ENCODE measurements around the gene PAPPA. TPM values are rescaled to one million over a fixed set of nuclear protein-coding genes. Genes with fewer than 3 reads are reported as not detected.

Gene PAPPA
- total and polyA plus RNA-seq, 9 of the 15 experiments (the other 6 are each of a cell fraction or from before 2014, with no cell fraction given), result 0.06 to 0.18 (median 0.11) TPM

DNA sequence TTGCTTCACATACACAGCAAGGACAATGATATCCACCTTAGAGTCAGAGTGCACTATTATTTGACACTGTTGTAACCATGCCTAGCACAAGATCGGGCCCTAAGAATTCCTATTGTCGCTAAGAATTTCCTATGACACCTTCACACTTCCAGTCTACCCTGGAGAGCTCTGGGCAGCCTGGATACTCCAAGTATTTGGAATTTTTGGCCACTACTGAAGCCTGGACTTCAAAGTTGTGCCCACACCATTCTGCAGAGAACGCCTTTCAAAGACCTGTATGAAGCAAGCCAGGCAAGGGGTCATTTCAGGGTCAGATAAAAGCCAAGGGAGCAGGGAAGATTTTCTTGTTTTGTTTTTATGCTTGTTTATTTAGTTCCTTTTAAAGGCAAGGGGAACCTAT, 179.7 kb downstream of the PAPPA start:
- intact Hi-C loops (cut with micrococcal nuclease), result no loop called here
- TF ChIP-seq, protein P1, sequence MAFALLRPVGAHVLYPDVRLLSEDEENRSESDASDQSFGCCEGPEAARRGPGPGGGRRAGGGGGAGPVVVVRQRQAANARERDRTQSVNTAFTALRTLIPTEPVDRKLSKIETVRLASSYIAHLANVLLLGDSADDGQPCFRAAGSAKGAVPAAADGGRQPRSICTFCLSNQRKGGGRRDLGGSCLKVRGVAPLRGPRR (CRISPR knock-in tag; IDR thresholded peaks at IDR 0.05), result no peak
- TF ChIP-seq, protein P2, sequence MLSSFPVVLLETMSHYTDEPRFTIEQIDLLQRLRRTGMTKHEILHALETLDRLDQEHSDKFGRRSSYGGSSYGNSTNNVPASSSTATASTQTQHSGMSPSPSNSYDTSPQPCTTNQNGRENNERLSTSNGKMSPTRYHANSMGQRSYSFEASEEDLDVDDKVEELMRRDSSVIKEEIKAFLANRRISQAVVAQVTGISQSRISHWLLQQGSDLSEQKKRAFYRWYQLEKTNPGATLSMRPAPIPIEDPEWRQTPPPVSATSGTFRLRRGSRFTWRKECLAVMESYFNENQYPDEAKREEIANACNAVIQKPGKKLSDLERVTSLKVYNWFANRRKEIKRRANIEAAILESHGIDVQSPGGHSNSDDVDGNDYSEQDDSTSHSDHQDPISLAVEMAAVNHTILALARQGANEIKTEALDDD (IDR thresholded peaks at IDR 0.05), result no peak
- TF ChIP-seq HCFC1 (IDR thresholded peaks at IDR 0.05; ENCODE audit: low read depth, low read length), result no peak
- TF ChIP-seq, protein P3, sequence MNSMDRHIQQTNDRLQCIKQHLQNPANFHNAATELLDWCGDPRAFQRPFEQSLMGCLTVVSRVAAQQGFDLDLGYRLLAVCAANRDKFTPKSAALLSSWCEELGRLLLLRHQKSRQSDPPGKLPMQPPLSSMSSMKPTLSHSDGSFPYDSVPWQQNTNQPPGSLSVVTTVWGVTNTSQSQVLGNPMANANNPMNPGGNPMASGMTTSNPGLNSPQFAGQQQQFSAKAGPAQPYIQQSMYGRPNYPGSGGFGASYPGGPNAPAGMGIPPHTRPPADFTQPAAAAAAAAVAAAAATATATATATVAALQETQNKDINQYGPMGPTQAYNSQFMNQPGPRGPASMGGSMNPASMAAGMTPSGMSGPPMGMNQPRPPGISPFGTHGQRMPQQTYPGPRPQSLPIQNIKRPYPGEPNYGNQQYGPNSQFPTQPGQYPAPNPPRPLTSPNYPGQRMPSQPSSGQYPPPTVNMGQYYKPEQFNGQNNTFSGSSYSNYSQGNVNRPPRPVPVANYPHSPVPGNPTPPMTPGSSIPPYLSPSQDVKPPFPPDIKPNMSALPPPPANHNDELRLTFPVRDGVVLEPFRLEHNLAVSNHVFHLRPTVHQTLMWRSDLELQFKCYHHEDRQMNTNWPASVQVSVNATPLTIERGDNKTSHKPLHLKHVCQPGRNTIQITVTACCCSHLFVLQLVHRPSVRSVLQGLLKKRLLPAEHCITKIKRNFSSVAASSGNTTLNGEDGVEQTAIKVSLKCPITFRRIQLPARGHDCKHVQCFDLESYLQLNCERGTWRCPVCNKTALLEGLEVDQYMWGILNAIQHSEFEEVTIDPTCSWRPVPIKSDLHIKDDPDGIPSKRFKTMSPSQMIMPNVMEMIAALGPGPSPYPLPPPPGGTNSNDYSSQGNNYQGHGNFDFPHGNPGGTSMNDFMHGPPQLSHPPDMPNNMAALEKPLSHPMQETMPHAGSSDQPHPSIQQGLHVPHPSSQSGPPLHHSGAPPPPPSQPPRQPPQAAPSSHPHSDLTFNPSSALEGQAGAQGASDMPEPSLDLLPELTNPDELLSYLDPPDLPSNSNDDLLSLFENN (IDR thresholded peaks at IDR 0.05; ENCODE audit: low read depth in 2 of 2, low read length in 2 of 2), result no peak
- TF ChIP-seq PPARD (CRISPR knock-in tag; IDR thresholded peaks at IDR 0.05), result no peak
- no peak for TF ChIP-seq CREM (IDR thresholded peaks at IDR 0.05; ENCODE audit: low read depth)
- TF ChIP-seq CHCHD3 (CRISPR knock-in tag; IDR thresholded peaks at IDR 0.05), result no peak
- no peak for TF ChIP-seq BRCA1 (IDR thresholded peaks at IDR 0.05)
- TF ChIP-seq BRCA1 (CRISPR knock-in tag; IDR thresholded peaks at IDR 0.05), result no peak
- no peak for TF ChIP-seq LARP7 (IDR thresholded peaks at IDR 0.05)
- TF ChIP-seq GABPB1 (CRISPR knock-in tag; IDR thresholded peaks at IDR 0.05), result no peak
- no peak for TF ChIP-seq ZNF584 (CRISPR knock-in tag; IDR thresholded peaks at IDR 0.05; ENCODE audit: low read depth)
- TF ChIP-seq FOS (IDR thresholded peaks at IDR 0.05; ENCODE audit: extremely low read depth, insufficient read length), result no peak
- TF ChIP-seq ZFPM2 (CRISPR knock-in tag; IDR thresholded peaks at IDR 0.05), result no peak
- TF ChIP-seq, protein P4, sequence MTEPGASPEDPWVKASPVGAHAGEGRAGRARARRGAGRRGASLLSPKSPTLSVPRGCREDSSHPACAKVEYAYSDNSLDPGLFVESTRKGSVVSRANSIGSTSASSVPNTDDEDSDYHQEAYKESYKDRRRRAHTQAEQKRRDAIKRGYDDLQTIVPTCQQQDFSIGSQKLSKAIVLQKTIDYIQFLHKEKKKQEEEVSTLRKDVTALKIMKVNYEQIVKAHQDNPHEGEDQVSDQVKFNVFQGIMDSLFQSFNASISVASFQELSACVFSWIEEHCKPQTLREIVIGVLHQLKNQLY (CRISPR knock-in tag; conservative IDR thresholded peaks at IDR 0.05), result no peak
- TF ChIP-seq NFRKB (IDR thresholded peaks at IDR 0.05; ENCODE audit: low read depth), result no peak
- no peak for TF ChIP-seq ZFX (CRISPR knock-in tag; IDR thresholded peaks at IDR 0.05)

More for the DNA sequence above, 179.7 kb downstream of the PAPPA start:
- CTCF ChIA-PET (ENCODE audit: low intra/inter-chr PET ratio), result no interaction called here
- H3K27ac ChIP-seq (ENCODE audit: extremely low read depth, low read depth, low read length), result no peak overlapping the region
- no peak for FAIRE-seq
- no peak overlapping the region for H2AFZ ChIP-seq (ENCODE audit: low read depth, low read length)
- ATAC-seq, result no peak
- 54% methylated on average over 3 of the region's 3 CpGs for WGBS (ENCODE audit: insufficient coverage, low coverage, missing lambda C conversion rate)
- H3K9me1 ChIP-seq (ENCODE audit: control insufficient read depth, insufficient read depth, low read length), result no peaks in the 10 kb centered on the region
- H3K27me3 ChIP-seq (ENCODE audit: control insufficient read depth in 2 of 2, insufficient read depth in 2 of 2, low read length in 2 of 2), result no peaks in the 10 kb centered on the region
- H3K4me1 ChIP-seq (replicated peaks in 1 of 2; ENCODE audit: control insufficient read depth in 2 of 2, insufficient read depth in 2 of 2, low read length in 2 of 2), result peaks cover 2 to 7% of the 10 kb centered on the region in 2 experiments; a peak in 3 of 5 replicates
- no peak overlapping the region for H3K4me3 ChIP-seq
- POLR2A ChIA-PET, result interaction anchor here (0.7 kb wide), 1 partner anchor 157 kb away, joined by 3 read pairs; no protein-coding TSS in a partner anchor
- H3K9me3 ChIP-seq (replicated peaks; ENCODE audit: control insufficient read depth, insufficient read depth, low read depth, low read length), result no peaks in the 10 kb centered on the region
- in situ Hi-C loops (cut with MboI), result no loop called here
- H3K4me2 ChIP-seq (ENCODE audit: insufficient read depth, low read length), result no peak overlapping the region
- no peak for DNase-seq (ENCODE audit: extremely low read depth in 1 of 4, low spot score in 3 of 4)
- H4K20me1 ChIP-seq (replicated peaks; ENCODE audit: control insufficient read depth, insufficient read depth, low read length), result no peaks in the 10 kb centered on the region
- H3K9ac ChIP-seq (ENCODE audit: insufficient read depth in 1 of 2, low read depth in 2 of 2, low read length in 2 of 2), result no peak overlapping the region
- no TSS peak for BruUV-seq (replicated peaks)
- no peaks in the 10 kb centered on the region for H3K36me3 ChIP-seq (ENCODE audit: control insufficient read depth, insufficient read depth, low read length)
- no peaks in the 10 kb centered on the region for H3K79me2 ChIP-seq (ENCODE audit: control insufficient read depth, insufficient read depth, low read length)
